Stimulated activated CD8-positive, alpha-beta memory T cell treated with anti-CD3 and anti-CD28 coated beads, Interleukin-7, amount 100 ng/mL, for 48 hours (primary cell): ENCODE data around the gene PROX1.

Experiments used
- DNase-seq, 2 donors: peaks; one replicate each; pipeline ENCODE4 v3.0.0-alpha.2; 2020; ENCODE audit warnings: low read depth in 1 of 2; ENCODE audit errors: extremely low read depth in 1 of 2

The PROX1 gene

GRCh38 chr1:214018386-214019268 is 30.9 kb downstream of the PROX1 start:
- DNase-seq: no peak

GRCh38 chr1:214019499-214019898 is 31.7 kb downstream of the PROX1 start:
- no peak for DNase-seq

GRCh38 chr1:214021321-214021720 is 33.5 kb downstream of the PROX1 start:
- no peak for DNase-seq

- no peak for DNase-seq
These were observed 34.5 kb downstream of the PROX1 start for GRCh38 chr1:214022229-214022791.

- no peak for DNase-seq
These were observed 35.1 kb downstream of the PROX1 start for GRCh38 chr1:214022810-214023425.

- no peak for DNase-seq
These were observed 39.2 kb downstream of the PROX1 start for GRCh38 chr1:214026985-214027384.

GRCh38 chr1:214027498-214027897 is 39.7 kb downstream of the PROX1 start:
- no peak for DNase-seq

- no peak for DNase-seq
These were observed 40.3 kb downstream of the PROX1 start for GRCh38 chr1:214028095-214028494.

GRCh38 chr1:214028649-214029406 is 41.1 kb downstream of the PROX1 start:
- no peak for DNase-seq

- DNase-seq: no peak
These were observed 42.0 kb downstream of the PROX1 start for GRCh38 chr1:214029796-214030195.

GRCh38 chr1:214031267-214031650 is 43.5 kb downstream of the PROX1 start:
- no peak for DNase-seq

GRCh38 chr1:214037468-214037867 is 49.7 kb downstream of the PROX1 start:
- DNase-seq: no peak

GRCh38 chr1:214039394-214040018 is 51.7 kb downstream of the PROX1 start:
- no peak for DNase-seq

- no peak for DNase-seq
These were observed 55.4 kb downstream of the PROX1 start for GRCh38 chr1:214043167-214043566.

- no peak for DNase-seq
These were observed 56.9 kb downstream of the PROX1 start for GRCh38 chr1:214044438-214045214.

GRCh38 chr1:214050513-214051401 is 63.0 kb downstream of the PROX1 start:
- DNase-seq: no peak

GRCh38 chr1:214051786-214052185 is 64.0 kb downstream of the PROX1 start:
- DNase-seq: no peak

GRCh38 chr1:214058076-214058475 is 70.3 kb downstream of the PROX1 start:
- no peak for DNase-seq

GRCh38 chr1:214066190-214066589 is 78.4 kb downstream of the PROX1 start:
- DNase-seq: no peak
